HG03575 (cell line): ENCODE data around the gene BCL2L11.

Source experiments
- ATAC-seq: cut with Tn5 transposase; IDR thresholded peaks from one replicate; pipeline ENCODE4 v1.9.1; 2021; ENCODE audit not compliant: unreplicated experiment, insufficient number of reproducible peaks, low FRiP score; ENCODE audit errors: extremely low read depth

The BCL2L11 gene

GRCh38 chr2:111116843-111117597, 3.7 kb upstream of the BCL2L11 start:
- no peak for ATAC-seq

DNA sequence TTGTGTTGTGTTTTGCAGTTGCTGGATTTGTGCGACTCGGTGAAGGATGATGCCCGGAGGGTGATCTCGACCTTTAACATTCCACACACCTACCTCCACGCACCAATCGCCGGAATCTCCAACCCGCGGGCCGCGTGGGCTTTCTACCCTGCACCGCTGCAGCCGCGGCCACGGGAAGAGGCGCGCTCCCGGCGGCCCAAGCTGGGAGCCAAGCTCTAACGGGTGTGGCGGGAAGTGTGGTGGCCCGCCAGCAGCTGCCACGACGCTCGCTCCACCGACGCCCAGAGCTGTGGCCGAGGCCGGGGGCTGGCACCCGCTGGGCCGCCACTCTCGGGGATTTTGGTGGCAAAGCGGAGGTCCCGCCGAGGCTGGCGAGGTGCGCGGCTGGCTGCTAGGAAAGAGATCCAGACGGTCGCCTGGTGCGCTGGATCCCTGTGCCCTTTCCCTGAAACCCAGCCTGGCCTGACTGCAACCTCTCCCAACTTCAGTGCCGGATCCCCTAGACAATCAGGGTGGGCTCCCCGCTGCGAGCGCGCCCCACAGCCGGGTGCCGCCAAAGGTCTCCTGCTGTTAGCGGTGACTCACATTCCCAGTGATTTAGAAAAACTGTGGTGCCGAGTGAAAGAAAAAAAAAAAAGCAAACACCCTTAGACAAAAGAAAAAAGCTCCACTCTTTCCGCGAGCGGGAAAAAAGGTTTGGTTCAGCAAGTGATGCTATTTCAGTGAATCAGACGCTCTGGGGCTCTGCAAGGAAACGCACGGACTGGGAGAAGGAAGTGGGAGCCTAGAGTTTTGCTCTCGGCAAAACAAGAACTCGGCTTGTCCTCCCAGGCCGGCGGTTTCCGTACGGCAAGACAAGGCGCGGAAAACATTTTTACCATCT, 2.9 kb upstream of the BCL2L11 start:
- ATAC-seq: no peak

DNA sequence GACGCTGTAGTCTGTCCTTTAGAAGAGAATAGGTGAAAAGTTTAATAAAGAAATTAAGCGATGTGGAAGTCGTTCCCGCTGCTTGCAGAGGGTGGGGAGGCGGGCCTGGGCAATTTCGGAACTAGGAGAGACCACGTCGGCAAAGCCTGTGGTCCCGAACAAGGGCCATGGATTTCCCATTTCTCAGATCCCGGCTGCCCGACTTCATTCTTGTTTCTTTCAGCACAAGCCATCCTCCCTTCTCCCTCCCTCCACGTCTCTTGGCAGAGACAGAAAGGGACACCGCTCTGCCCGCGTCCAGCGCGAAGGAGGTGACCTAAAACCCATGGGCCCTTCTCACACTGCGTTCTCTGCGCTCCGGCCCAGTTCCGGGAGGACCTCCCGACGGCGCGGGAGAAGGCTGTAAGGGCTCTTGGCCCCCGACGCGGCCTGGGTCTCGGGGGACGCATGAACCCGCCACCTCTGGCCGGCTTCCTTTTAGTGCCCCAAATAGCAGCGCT, 2.2 kb upstream of the BCL2L11 start:
- no peak for ATAC-seq

- ATAC-seq: no peak
Observed at GRCh38 chr2:111118981-111119821, 1.5 kb upstream of the BCL2L11 start.

- ATAC-seq: no peak
Observed at GRCh38 chr2:111119822-111120252, 877 bp upstream of the BCL2L11 start.

- ATAC-seq: no peak
Observed at GRCh38 chr2:111121028-111121827, 514 bp downstream of the BCL2L11 start.

- no peak for ATAC-seq
Observed at GRCh38 chr2:111121828-111122630, 1.3 kb downstream of the BCL2L11 start.

DNA sequence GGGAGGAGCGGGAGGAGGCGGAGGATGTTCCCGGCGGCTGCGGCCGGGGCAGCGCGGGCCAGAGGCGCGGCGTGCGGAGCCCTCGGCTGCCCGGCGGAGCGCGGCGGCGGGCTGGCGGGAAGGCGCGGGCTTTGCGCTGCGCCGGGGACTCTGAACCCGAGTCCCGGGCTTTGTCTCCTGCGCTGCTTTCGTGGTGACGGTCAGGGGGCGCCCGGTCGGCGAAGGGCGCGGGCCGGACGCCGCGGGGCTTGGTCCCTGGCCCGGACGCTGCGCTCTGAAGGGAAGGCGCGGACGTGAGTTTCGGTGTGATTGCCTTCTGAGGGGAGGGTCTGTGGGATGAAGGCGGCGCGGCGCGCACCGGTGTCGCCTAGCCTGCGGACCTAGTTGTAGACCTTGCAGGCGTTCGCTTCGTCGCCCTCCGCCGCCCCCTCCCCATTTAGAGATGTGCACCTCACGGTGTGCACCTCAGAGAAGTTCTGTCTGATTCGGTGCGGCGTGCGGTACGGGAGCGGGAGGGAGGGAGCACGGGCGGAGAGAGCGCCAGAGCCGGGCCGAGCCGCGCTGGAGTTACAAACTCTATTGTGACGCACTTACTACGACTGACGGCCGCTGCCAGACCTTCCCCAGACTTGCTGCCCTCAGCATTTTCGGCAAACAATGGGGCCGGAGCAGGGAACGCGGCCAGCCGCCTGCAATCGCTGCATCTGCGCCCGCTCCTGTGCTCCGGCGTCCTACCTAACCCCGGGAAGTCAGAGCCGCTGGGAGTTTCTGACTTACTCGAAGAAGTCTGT, 2.1 kb downstream of the BCL2L11 start:
- ATAC-seq: no peak

GRCh38 chr2:111123751-111124150, 3.0 kb downstream of the BCL2L11 start:
- no peak for ATAC-seq

GRCh38 chr2:111126581-111126980, 5.9 kb downstream of the BCL2L11 start:
- ATAC-seq: no peak

DNA sequence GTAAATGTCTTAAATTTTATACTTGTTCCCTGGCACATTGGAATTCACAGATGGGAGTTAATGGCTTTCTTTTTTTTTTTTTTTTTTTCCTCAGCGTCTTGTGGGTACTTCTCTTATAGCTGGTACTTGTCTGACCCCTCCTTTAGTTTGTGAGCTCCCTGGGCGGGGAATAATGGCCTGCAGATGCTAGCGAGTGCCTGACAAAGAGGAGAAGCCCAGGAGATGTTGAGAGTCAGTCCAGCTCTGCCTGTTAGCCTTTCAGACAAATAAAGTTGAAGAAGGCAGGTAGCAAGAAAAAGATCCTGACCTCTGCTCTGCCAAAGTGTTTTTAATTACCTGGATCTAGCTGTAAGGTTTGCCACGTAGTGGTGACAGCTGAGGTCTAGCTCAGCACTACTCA, 6.6 kb downstream of the BCL2L11 start:
- ATAC-seq: no peak

DNA sequence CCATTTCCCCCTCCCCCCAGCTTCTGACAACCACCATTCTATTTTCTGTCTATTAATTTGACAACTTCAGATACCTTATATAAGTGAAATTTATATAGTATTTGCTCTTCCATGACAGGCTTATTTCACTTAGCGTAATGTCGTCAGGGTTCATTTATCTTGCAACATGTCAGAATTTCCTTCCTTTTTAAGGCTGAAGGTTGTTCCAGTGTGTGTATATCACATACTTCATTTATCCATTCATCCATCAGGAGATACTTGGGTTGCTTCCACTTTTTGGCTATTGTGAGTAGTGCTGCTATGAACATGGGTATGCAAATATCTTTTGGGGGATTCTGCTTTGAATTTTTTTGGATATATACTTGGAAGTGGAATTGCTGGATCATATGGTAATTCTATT, 7.4 kb downstream of the BCL2L11 start:
- ATAC-seq: no peak

- no peak for ATAC-seq
Observed at GRCh38 chr2:111133603-111134002, 12.9 kb downstream of the BCL2L11 start.

DNA sequence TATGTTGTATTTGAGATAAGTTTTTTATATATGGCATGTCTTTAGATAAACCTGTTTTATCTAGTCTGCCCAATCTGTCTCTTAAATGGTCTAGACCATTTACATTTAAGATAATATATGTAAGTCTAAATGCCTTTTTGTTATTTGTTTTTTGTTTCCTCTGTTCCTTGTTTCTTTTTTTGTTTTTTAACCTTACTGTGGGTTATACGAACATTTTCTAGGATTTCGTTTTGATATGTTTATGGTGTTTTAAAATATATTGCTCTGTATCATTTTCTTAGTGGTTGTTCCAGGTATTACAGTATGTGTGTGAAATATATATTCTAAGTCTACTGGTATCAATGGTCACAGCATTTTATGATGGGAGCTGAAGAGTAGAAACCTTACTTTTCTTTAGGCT, 13.3 kb downstream of the BCL2L11 start:
- no peak for ATAC-seq

DNA sequence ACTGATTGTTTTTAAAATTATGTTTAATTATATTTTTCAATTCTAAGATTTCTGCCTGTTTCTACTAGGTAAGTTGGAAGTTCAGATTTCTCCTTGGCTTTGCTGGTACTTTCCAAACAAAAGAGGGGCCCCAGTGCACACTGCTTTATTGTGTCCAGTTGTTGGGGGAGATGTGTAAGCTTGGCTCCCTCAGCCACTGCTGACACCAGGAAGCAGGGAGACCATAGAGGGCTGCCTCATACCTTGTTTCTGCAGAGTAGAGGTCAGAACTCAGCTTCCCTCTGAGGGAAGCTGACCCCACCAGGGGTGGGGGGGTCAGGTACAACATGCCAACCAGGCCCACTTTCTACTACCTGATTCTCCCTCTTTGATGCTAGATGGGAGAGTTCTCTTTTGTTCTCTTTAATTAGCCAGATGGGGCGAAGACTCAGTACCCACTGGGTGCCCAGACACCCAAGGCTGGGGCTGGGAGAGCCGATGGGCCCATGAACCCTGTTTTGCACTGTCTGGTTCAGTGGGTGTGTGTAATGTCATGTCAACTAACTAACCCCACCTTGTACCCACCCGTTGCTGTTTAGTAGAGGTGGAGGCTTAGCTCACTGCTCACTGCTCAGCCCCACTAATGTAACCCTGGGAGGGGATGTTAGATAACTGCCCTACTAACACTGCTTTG, 14.7 kb downstream of the BCL2L11 start:
- no peak for ATAC-seq

GRCh38 chr2:111135910-111136297, 15.2 kb downstream of the BCL2L11 start:
- ATAC-seq: no peak
